Bronchial epithelial cell (primary cell): Measurements from ENCODE around the gene TCF23. TPM values are rescaled to one million over a fixed set of nuclear protein-coding genes. Genes with fewer than 3 reads are reported as not detected.

Source experiments
- DNase-seq: peaks from one replicate; pipeline ENCODE4 v3.0.0-alpha.2; 2010; ENCODE audit warnings: low read depth
- FAIRE-seq: peaks from 2 replicates; lab custom pipeline; 2011; peaks lifted over from hg19 to GRCh38; lab: Jason Lieb, UNC
- H3K27me3 ChIP-seq: 2 replicates; pipeline ENCODE4 v1.5.1; 2011; ENCODE audit warnings: low read length; ENCODE audit not compliant: control insufficient read depth, insufficient read depth
- H3K36me3 ChIP-seq: 2 replicates; pipeline ENCODE4 v1.5.1; 2011; ENCODE audit warnings: low read length; ENCODE audit not compliant: control insufficient read depth, insufficient read depth
- H3K4me3 ChIP-seq: 2 replicates; pipeline ENCODE4 v1.5.1; 2011; ENCODE audit warnings: mild to moderate bottlenecking, low read depth, low read length, control low read depth
- CTCF ChIP-seq: IDR thresholded peaks from 2 replicates; pipeline ENCODE4 v1.5.1; 2011; ENCODE audit warnings: mild to moderate bottlenecking, moderate library complexity, low read length, control low read depth, inconsistent platforms; ENCODE audit not compliant: insufficient read depth, severe bottlenecking
- total RNA-seq: library from RNA; depleted of rRNA; stranded (reverse); fragments of >200 nt; gene quantifications from 2 replicates; pipeline ENCODE4 v1.2.1, GENCODE V29; 2014

TCF23 gene
- total RNA-seq, 1 donor from 2014 or later = not detected

GRCh38 chr2:27126252-27126710 is 22.5 kb upstream of the TCF23 start:
- FAIRE-seq (no peak), DNase-seq (no peak)
- peaks cover 6% of the 10 kb centered on the region for H3K36me3 ChIP-seq
- TF ChIP-seq CTCF = no peak
- no peak overlapping the region for H3K4me3 ChIP-seq
- H3K27me3 ChIP-seq = peaks cover 5% of the 10 kb centered on the region

GRCh38 chr2:27127883-27128667 is 20.7 kb upstream of the TCF23 start:
- TF ChIP-seq CTCF = no peak
- FAIRE-seq (no peak), DNase-seq (no peak)
- Histone ChIP-seq H3K36me3 (peaks cover 14% of the 10 kb centered on the region), H3K4me3 (no peak overlapping the region), H3K27me3 (peaks cover 2% of the 10 kb centered on the region)

GRCh38 chr2:27128668-27129571 is 19.9 kb upstream of the TCF23 start:
- H3K4me3 ChIP-seq = no peak overlapping the region
- TF ChIP-seq CTCF = no peak
- H3K36me3 ChIP-seq = peaks cover 14% of the 10 kb centered on the region
- no peaks in the 10 kb centered on the region for H3K27me3 ChIP-seq
- DNase-seq (no peak), FAIRE-seq (no peak)

- H3K27me3 ChIP-seq = no peaks in the 10 kb centered on the region
- H3K4me3 ChIP-seq = no peak overlapping the region
- DNase-seq (no peak), FAIRE-seq (no peak)
- H3K36me3 ChIP-seq = peaks cover 14% of the 10 kb centered on the region
- TF ChIP-seq CTCF = no peak
Measured at GRCh38 chr2:27130396-27130795, 18.4 kb upstream of the TCF23 start.

GRCh38 chr2:27131429-27131828 is 17.4 kb upstream of the TCF23 start:
- Histone ChIP-seq H3K27me3 (no peaks in the 10 kb centered on the region), H3K36me3 (peaks cover 14% of the 10 kb centered on the region), H3K4me3 (no peak overlapping the region)
- FAIRE-seq (no peak), DNase-seq (no peak)
- no peak for TF ChIP-seq CTCF
